ENCODE measurements around the gene FSTL5. TPM values are rescaled to one million over a fixed set of nuclear protein-coding genes. Genes with fewer than 3 reads are reported as not detected.

Gene FSTL5
- total and polyA plus RNA-seq, 8 donors, result 0.08 to 1.9 (median 0.16) TPM

- intact Hi-C loops (cut with DNase I), result no loop called here
- DNase-seq (no peak), ATAC-seq (no peak), FAIRE-seq (no peak)
- Histone ChIP-seq H3K4me3 (no peak overlapping the region), H3K27me3 (no peaks in the 10 kb centered on the region), H3K36me3 (no peaks in the 10 kb centered on the region), H3K4me1 (no peaks in the 10 kb centered on the region), H3K27ac (no peak overlapping the region), H3K9me3 (no peaks in the 10 kb centered on the region)
- no peak for TF ChIP-seq CTCF (IDR thresholded peaks at IDR 0.05)
Observed at GRCh38 chr4:161813889-161814288, 349.9 kb downstream of the FSTL5 start.

GRCh38 chr4:161813389-161813788 is 350.4 kb downstream of the FSTL5 start:
- H3K27me3 ChIP-seq, result no peaks in the 10 kb centered on the region
- H3K4me3 ChIP-seq, result no peak overlapping the region
- FAIRE-seq, result no peak
- no peaks in the 10 kb centered on the region for H3K9me3 ChIP-seq
- no peak for TF ChIP-seq CTCF (IDR thresholded peaks at IDR 0.05)
- no peaks in the 10 kb centered on the region for H3K4me1 ChIP-seq
- H3K27ac ChIP-seq, result no peak overlapping the region
- no peak for DNase-seq
- H3K36me3 ChIP-seq, result no peaks in the 10 kb centered on the region
- intact Hi-C loops (cut with DNase I), result no loop called here
- 55 to 69% methylated on average over 5 of the region's 5 CpGs for WGBS, 2 donors
- no peak for ATAC-seq

- intact Hi-C loops (cut with DNase I), result no loop called here
- no peaks in the 10 kb centered on the region for H3K36me3 ChIP-seq
- FAIRE-seq (no peak), ATAC-seq (no peak), DNase-seq (no peak)
- 70 to 87% methylated on average over 2 of the region's 2 CpGs for WGBS, 2 donors
- no peak for TF ChIP-seq CTCF (IDR thresholded peaks at IDR 0.05)
- H3K9me3 ChIP-seq, result no peaks in the 10 kb centered on the region
- no peaks in the 10 kb centered on the region for H3K4me1 ChIP-seq
- H3K4me3 ChIP-seq, result no peak overlapping the region
- H3K27me3 ChIP-seq, result no peaks in the 10 kb centered on the region
- no peak overlapping the region for H3K27ac ChIP-seq
Observed at GRCh38 chr4:161803171-161803570, 360.6 kb downstream of the FSTL5 start.

- Histone ChIP-seq H3K27me3 (no peaks in the 10 kb centered on the region), H3K4me1 (no peaks in the 10 kb centered on the region), H3K9me3 (no peaks in the 10 kb centered on the region), H3K27ac (no peak overlapping the region), H3K4me3 (no peak overlapping the region), H3K36me3 (no peaks in the 10 kb centered on the region)
- TF ChIP-seq CTCF (IDR thresholded peaks at IDR 0.05), result no peak
- FAIRE-seq (no peak), ATAC-seq (peak in 2 of 4 donors; percentile 16 to 51), DNase-seq (no peak)
- WGBS, 2 donors, result 9 to 11% methylated on average over 3 of the region's 3 CpGs
- intact Hi-C loops (cut with DNase I), result no loop called here
Observed at GRCh38 chr4:161799710-161800109, 364.1 kb downstream of the FSTL5 start.

- H3K27me3 ChIP-seq, result no peaks in the 10 kb centered on the region
- no peaks in the 10 kb centered on the region for H3K9me3 ChIP-seq
- H3K4me3 ChIP-seq, result no peak overlapping the region
- peak in 2 of 6 donors; percentile 45 for DNase-seq
- 85 to 93% methylated on average over 4 of the region's 4 CpGs for WGBS, 2 donors
- no peaks in the 10 kb centered on the region for H3K36me3 ChIP-seq
- intact Hi-C loops (cut with DNase I), result no loop called here
- no peak for TF ChIP-seq CTCF (IDR thresholded peaks at IDR 0.05)
- ATAC-seq, result no peak
- H3K4me1 ChIP-seq, result no peaks in the 10 kb centered on the region
- no peak overlapping the region for H3K27ac ChIP-seq
- no peak for FAIRE-seq
Observed at GRCh38 chr4:161792991-161793390, 370.8 kb downstream of the FSTL5 start.
